NOMO-1 treated with DMSO at 0.1 percent for 48 hours (cell line): ENCODE measurements around the gene TRIM33.
"Not testable (repeated sequence)": the region's sequence is repeated elsewhere in the genome, so short reads cannot be mapped to it uniquely, and the experiment has no call there.

Experiments used
- DNase-seq: peaks from one replicate; lab custom pipeline; 2025; ENCODE audit not compliant: unreplicated experiment; lab: John Stamatoyannopoulos, UW

TRIM33 gene

GRCh38 chr1:114428083-114428754, 82.8 kb downstream of the TRIM33 start:
- DNase-seq: peak; percentile 5

GRCh38 chr1:114427612-114428011, 83.4 kb downstream of the TRIM33 start:
- no peak for DNase-seq

GRCh38 chr1:114423455-114423854, 87.5 kb downstream of the TRIM33 start:
- no peak for DNase-seq

- not testable (repeated sequence) for DNase-seq
These were observed 92.1 kb downstream of the TRIM33 start for GRCh38 chr1:114418948-114419347.

- DNase-seq: no peak
These were observed 113.4 kb downstream of the TRIM33 start for GRCh38 chr1:114397601-114398000.

GRCh38 chr1:114395863-114396262, 115.1 kb downstream of the TRIM33 start:
- DNase-seq: no peak

- DNase-seq: no peak
These were observed 120.0 kb downstream of the TRIM33 start for GRCh38 chr1:114390960-114391359.

- no peak for DNase-seq
These were observed 120.6 kb downstream of the TRIM33 start for GRCh38 chr1:114390361-114390760.

GRCh38 chr1:114388432-114389003, 122.5 kb downstream of the TRIM33 start:
- DNase-seq: no peak

- DNase-seq: not testable (repeated sequence)
These were observed 123.4 kb downstream of the TRIM33 start for GRCh38 chr1:114387585-114387984.

GRCh38 chr1:114387010-114387360, 124.0 kb downstream of the TRIM33 start:
- no peak for DNase-seq

- no peak for DNase-seq
These were observed 124.6 kb downstream of the TRIM33 start for GRCh38 chr1:114386129-114387009.

- DNase-seq: no peak
These were observed 126.1 kb downstream of the TRIM33 start for GRCh38 chr1:114384922-114385321.

GRCh38 chr1:114379987-114380386, 131.0 kb downstream of the TRIM33 start:
- DNase-seq: no peak

- DNase-seq: no peak
These were observed 131.6 kb downstream of the TRIM33 start for GRCh38 chr1:114379358-114379757.

- no peak for DNase-seq
These were observed 133.6 kb downstream of the TRIM33 start for GRCh38 chr1:114377356-114377755.

- peak; percentile 78 for DNase-seq
These were observed 141.1 kb downstream of the TRIM33 start for GRCh38 chr1:114369930-114370329.

- DNase-seq: not testable (repeated sequence)
These were observed 141.6 kb downstream of the TRIM33 start for GRCh38 chr1:114369266-114369919.

GRCh38 chr1:114368560-114369255, 142.3 kb downstream of the TRIM33 start:
- no peak for DNase-seq

GRCh38 chr1:114367810-114368209, 143.2 kb downstream of the TRIM33 start:
- no peak for DNase-seq

GRCh38 chr1:114363230-114363629, 147.8 kb downstream of the TRIM33 start:
- DNase-seq: not testable (repeated sequence)
